Kasumi-1 (cell line): ENCODE results near the gene CHMP2A.
"Not testable (repeated sequence)": the region's sequence is repeated elsewhere in the genome, so short reads cannot be mapped to it uniquely, and the experiment has no call there.

ENCODE experiments used
- DNase-seq, 2 experiments: peaks; one replicate each; lab custom pipeline; 2025; lab: John Stamatoyannopoulos, UW

The CHMP2A gene

GRCh38 chr19:58555369-58555885 lies 522 bp upstream of the CHMP2A start:
- no peak for DNase-seq

- DNase-seq: no peak
Measured at GRCh38 chr19:58553799-58554493, 959 bp downstream of the CHMP2A start.

- DNase-seq: no peak
Measured at GRCh38 chr19:58552655-58553054, 2.2 kb downstream of the CHMP2A start.

GRCh38 chr19:58551577-58552471 lies 3.1 kb downstream of the CHMP2A start:
- DNase-seq: no peak

- no peak for DNase-seq
Measured at GRCh38 chr19:58551123-58551497, 3.8 kb downstream of the CHMP2A start.

GRCh38 chr19:58550362-58551122 lies 4.4 kb downstream of the CHMP2A start:
- DNase-seq: no peak

GRCh38 chr19:58549664-58550361 lies 5.1 kb downstream of the CHMP2A start:
- no peak for DNase-seq

GRCh38 chr19:58548859-58549663 lies 5.8 kb downstream of the CHMP2A start:
- no peak for DNase-seq

GRCh38 chr19:58547323-58548312 lies 7.3 kb downstream of the CHMP2A start:
- DNase-seq: no peak

- DNase-seq: no peak
Measured at GRCh38 chr19:58546019-58546530, 8.8 kb downstream of the CHMP2A start.

GRCh38 chr19:58545286-58546018 lies 9.5 kb downstream of the CHMP2A start:
- DNase-seq: no peak

GRCh38 chr19:58544591-58545285 lies 10.2 kb downstream of the CHMP2A start:
- DNase-seq: no peak

GRCh38 chr19:58543826-58544590 lies 10.9 kb downstream of the CHMP2A start, which contains the start of gene TRIM28:
Gene TRIM28, plus strand, starts transcription at chr19:58544064. Its CDS starts 694 bp downstream, at chr19:58544758.
- DNase-seq: no peak

GRCh38 chr19:58542641-58543372 lies 12.1 kb downstream of the CHMP2A start:
- not testable (repeated sequence) for DNase-seq

GRCh38 chr19:58539169-58539559 lies 15.7 kb downstream of the CHMP2A start:
- not testable (repeated sequence) for DNase-seq
